ENCODE results near the gene GPR180.

DNA sequence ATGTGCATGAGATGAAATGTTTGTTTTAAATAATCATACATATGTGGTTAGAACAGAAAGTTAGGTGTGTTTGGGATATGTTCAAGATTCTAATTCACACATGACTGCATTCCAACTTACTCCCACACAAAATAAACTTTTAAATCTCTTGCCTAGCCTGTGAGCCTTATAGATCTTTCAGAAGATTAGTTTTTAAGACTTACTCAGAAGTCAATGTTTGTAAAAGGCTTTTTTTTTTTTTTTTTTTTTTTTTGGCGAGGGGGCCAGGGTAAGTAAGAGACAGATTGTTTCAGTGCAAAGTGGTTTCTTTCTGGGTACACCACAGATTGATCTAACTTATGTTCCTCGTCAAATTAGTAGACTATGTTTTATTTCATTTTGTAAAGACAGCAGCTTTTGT is 39.1 kb downstream of the GPR180 start:
- no peak for TF ChIP-seq RAD51 (IDR thresholded peaks at IDR 0.05; ENCODE audit: borderline replicate concordance)
- no peak for TF ChIP-seq NFE2L1 (CRISPR knock-in tag; IDR thresholded peaks at IDR 0.05; ENCODE audit: borderline replicate concordance)
- no peak for TF ChIP-seq ZZZ3 (CRISPR knock-in tag; IDR thresholded peaks at IDR 0.05; ENCODE audit: borderline replicate concordance)
- TF ChIP-seq FOXP1 (IDR thresholded peaks at IDR 0.05) = no peak
- TF ChIP-seq FOXP1 (CRISPR knock-in tag; IDR thresholded peaks at IDR 0.05) = no peak
- no peak for TF ChIP-seq JUNB (CRISPR knock-in tag; IDR thresholded peaks at IDR 0.05; ENCODE audit: borderline replicate concordance)
- TF ChIP-seq, protein P1, sequence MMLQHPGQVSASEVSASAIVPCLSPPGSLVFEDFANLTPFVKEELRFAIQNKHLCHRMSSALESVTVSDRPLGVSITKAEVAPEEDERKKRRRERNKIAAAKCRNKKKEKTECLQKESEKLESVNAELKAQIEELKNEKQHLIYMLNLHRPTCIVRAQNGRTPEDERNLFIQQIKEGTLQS (CRISPR knock-in tag; IDR thresholded peaks at IDR 0.05) = no peak
- TF ChIP-seq ZBTB40 (IDR thresholded peaks at IDR 0.05) = no peak
- no peak for TF ChIP-seq ZBTB40 (CRISPR knock-in tag; IDR thresholded peaks at IDR 0.05)
- TF ChIP-seq ZNF660 (CRISPR knock-in tag; IDR thresholded peaks at IDR 0.05; ENCODE audit: borderline replicate concordance, low read depth) = no peak
- TF ChIP-seq, protein P2, sequence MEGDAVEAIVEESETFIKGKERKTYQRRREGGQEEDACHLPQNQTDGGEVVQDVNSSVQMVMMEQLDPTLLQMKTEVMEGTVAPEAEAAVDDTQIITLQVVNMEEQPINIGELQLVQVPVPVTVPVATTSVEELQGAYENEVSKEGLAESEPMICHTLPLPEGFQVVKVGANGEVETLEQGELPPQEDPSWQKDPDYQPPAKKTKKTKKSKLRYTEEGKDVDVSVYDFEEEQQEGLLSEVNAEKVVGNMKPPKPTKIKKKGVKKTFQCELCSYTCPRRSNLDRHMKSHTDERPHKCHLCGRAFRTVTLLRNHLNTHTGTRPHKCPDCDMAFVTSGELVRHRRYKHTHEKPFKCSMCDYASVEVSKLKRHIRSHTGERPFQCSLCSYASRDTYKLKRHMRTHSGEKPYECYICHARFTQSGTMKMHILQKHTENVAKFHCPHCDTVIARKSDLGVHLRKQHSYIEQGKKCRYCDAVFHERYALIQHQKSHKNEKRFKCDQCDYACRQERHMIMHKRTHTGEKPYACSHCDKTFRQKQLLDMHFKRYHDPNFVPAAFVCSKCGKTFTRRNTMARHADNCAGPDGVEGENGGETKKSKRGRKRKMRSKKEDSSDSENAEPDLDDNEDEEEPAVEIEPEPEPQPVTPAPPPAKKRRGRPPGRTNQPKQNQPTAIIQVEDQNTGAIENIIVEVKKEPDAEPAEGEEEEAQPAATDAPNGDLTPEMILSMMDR (CRISPR knock-in tag; IDR thresholded peaks at IDR 0.05) = no peak
- no peak for TF ChIP-seq HNF1A (IDR thresholded peaks at IDR 0.05; ENCODE audit: low read depth)
- TF ChIP-seq HNF1A (CRISPR knock-in tag; IDR thresholded peaks at IDR 0.05; ENCODE audit: borderline replicate concordance) = no peak
- TF ChIP-seq MYNN (CRISPR knock-in tag; IDR thresholded peaks at IDR 0.05; ENCODE audit: low read depth) = no peak
- TF ChIP-seq NFRKB (IDR thresholded peaks at IDR 0.05) = no peak
